ENCODE results near the gene DYRK3. TPM values are rescaled to one million over a fixed set of nuclear protein-coding genes. Genes with fewer than 3 reads are reported as not detected.

The DYRK3 gene
- total RNA-seq, 1 donor from 2014 or later: 1.7 TPM

DNA sequence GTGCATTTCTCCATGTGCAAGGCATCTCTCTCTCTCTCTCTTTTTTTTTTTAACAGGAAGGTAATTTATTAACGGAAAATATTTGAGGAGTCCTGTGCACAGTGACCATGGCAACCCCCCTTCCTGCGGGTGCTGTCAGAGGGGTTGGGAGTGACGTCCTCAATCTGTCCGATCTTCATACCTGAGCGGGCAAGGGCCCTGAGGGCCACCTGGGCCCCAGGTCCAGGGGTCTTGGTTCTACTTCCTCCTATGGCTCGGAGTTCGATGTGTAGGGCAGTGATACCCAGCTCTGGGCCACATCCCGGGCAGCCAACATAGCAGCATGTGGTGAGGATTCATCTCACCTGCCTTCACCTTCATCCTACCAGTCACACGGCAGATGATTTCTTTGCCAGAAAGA is 60.4 kb downstream of the DYRK3 start:
- no peak overlapping the region for H3K4me3 Mint-ChIP-seq (ENCODE audit: unreplicated experiment)
- TF ChIP-seq, protein P1, sequence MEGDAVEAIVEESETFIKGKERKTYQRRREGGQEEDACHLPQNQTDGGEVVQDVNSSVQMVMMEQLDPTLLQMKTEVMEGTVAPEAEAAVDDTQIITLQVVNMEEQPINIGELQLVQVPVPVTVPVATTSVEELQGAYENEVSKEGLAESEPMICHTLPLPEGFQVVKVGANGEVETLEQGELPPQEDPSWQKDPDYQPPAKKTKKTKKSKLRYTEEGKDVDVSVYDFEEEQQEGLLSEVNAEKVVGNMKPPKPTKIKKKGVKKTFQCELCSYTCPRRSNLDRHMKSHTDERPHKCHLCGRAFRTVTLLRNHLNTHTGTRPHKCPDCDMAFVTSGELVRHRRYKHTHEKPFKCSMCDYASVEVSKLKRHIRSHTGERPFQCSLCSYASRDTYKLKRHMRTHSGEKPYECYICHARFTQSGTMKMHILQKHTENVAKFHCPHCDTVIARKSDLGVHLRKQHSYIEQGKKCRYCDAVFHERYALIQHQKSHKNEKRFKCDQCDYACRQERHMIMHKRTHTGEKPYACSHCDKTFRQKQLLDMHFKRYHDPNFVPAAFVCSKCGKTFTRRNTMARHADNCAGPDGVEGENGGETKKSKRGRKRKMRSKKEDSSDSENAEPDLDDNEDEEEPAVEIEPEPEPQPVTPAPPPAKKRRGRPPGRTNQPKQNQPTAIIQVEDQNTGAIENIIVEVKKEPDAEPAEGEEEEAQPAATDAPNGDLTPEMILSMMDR (IDR thresholded peaks at IDR 0.05): no peak
- peaks cover 5% of the 10 kb centered on the region for H3K36me3 Mint-ChIP-seq (ENCODE audit: unreplicated experiment)
- no peaks in the 10 kb centered on the region for H3K27me3 Mint-ChIP-seq (ENCODE audit: unreplicated experiment)
- no peak for DNase-seq (ENCODE audit: extremely low spot score, unreplicated experiment)
- H3K9me3 Mint-ChIP-seq (ENCODE audit: unreplicated experiment): no peaks in the 10 kb centered on the region
- H3K27ac Mint-ChIP-seq (ENCODE audit: unreplicated experiment): no peak overlapping the region
- peaks cover 59% of the 10 kb centered on the region for H3K4me1 Mint-ChIP-seq (ENCODE audit: unreplicated experiment)

DNA sequence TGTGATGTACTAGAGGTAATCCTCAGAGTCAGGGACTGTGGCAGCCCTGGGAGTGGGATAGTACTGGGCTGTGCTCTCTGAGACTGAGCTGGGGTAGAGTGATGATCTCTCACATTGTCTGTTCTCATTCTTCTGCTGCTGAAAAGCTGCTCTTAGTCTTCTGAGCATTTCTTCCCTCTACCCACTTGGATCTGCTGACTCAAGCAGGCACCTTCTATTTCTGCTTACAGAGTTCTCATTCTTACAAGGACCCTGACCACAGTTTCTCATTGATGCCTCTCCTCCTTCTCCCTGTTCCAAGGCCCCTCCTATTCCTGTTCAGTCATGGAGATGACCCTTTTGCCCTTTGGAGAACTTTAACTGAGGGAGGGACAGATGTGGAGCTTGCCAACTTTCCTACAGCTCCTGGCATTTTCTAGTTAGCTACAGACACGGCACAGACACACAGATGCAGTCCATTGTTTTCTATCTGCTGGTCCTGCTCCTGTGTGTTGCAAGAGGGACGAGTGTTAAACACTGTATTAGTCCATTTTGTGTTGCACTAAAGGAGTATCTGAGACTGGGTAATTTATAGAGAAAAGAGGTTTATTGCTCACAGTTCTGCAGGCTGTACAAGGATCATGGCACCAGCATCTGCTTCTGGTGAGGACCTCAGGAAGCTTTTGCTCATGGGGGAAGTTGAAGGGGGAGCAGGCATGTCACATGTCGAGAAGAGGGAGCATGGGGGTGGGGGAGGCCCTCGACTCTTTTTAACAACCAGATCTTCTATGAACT is 61.7 kb downstream of the DYRK3 start:
- no peaks in the 10 kb centered on the region for H3K9me3 Mint-ChIP-seq (ENCODE audit: unreplicated experiment)
- H3K36me3 Mint-ChIP-seq (ENCODE audit: unreplicated experiment): peaks cover 7% of the 10 kb centered on the region
- TF ChIP-seq, protein P1 (IDR thresholded peaks at IDR 0.05): no peak
- H3K4me3 Mint-ChIP-seq (ENCODE audit: unreplicated experiment): no peak overlapping the region
- DNase-seq (ENCODE audit: extremely low spot score, unreplicated experiment): no peak
- no peaks in the 10 kb centered on the region for H3K27me3 Mint-ChIP-seq (ENCODE audit: unreplicated experiment)
- peaks cover 54% of the 10 kb centered on the region for H3K4me1 Mint-ChIP-seq (ENCODE audit: unreplicated experiment)
- no peak overlapping the region for H3K27ac Mint-ChIP-seq (ENCODE audit: unreplicated experiment)

DNA sequence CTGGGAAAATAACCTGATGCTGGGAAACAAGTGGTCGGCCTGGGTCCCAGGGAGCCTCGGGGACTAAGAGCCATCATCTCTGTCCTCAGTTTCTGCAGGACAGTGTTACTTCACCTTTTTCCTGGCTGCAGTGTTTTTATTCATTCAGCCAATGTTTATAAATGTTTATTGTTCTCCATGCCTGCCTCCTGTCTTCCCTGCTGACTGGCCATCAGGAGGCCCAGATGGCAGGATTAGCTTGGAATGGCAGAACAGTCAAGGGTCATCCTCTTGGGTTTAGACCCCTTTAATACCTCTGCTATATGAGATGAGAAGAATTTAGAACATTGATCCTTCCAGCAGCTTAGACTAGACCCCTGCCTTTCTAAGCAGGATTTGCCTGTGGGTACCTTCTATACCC is 62.7 kb downstream of the DYRK3 start:
- DNase-seq (ENCODE audit: extremely low spot score, unreplicated experiment): no peak
- Mint-ChIP-seq H3K27me3 (ENCODE audit: unreplicated experiment) (no peaks in the 10 kb centered on the region), H3K4me1 (ENCODE audit: unreplicated experiment) (peaks cover 54% of the 10 kb centered on the region), H3K36me3 (ENCODE audit: unreplicated experiment) (peaks cover 7% of the 10 kb centered on the region), H3K27ac (ENCODE audit: unreplicated experiment) (no peak overlapping the region), H3K9me3 (ENCODE audit: unreplicated experiment) (no peaks in the 10 kb centered on the region), H3K4me3 (ENCODE audit: unreplicated experiment) (no peak overlapping the region)
- TF ChIP-seq, protein P1 (IDR thresholded peaks at IDR 0.05): no peak

Other genes starting within 250 kb of the DYRK3 start
- gene IKBKE, start 165.1 kb upstream of the DYRK3 start, total RNA-seq: 7.5 and 8.5 TPM in 2 replicates
- gene RASSF5, start 128.0 kb upstream of the DYRK3 start, total RNA-seq: 0.34 TPM in 1 of 2 replicates, not detected in the other
- 53.2 and 56.8 TPM in 2 replicates for gene EIF2D, start 23.1 kb upstream of the DYRK3 start, total RNA-seq
- 62.4 and 67.5 TPM in 2 replicates for gene MAPKAPK2, start 49.4 kb downstream of the DYRK3 start, total RNA-seq
- gene IL19, start 135.2 kb downstream of the DYRK3 start, total RNA-seq: not detected in 2 replicates
- not detected in 2 replicates for gene IL10, start 137.0 kb downstream of the DYRK3 start, total RNA-seq
- gene IL20, start 230.1 kb downstream of the DYRK3 start, total RNA-seq: not detected in 2 replicates

Data from osteocyte (in vitro differentiated cells).